Gastrocnemius medialis (tissue), 4 donors: ENCODE data around the gene COL27A1.

Source experiments
- CTCF ChIP-seq, 5 experiments: fragments of 450-650 bp in 3 of 5; fragments of 200-600 bp in 2 of 5; sonication (generic) in 2 of 5; IDR thresholded peaks in 4 of 5; conservative IDR thresholded peaks in 1 of 5; 1 replicate in 4 of 5; 2 replicates in 1 of 5; pipeline ENCODE4 v1.5.1; 2016 to 2019; ENCODE audit warnings: antibody characterized with exemption in 5 of 5, mild to moderate bottlenecking in 3 of 5, moderate library complexity in 3 of 5
- POLR2A ChIP-seq, 2 donors: fragments of 450-650 bp; IDR thresholded peaks; one replicate each; pipeline ENCODE4 v1.6.1; 2017; ENCODE audit warnings: antibody characterized with exemption in 2 of 2, mild to moderate bottlenecking in 2 of 2, moderate library complexity in 2 of 2

DNA sequence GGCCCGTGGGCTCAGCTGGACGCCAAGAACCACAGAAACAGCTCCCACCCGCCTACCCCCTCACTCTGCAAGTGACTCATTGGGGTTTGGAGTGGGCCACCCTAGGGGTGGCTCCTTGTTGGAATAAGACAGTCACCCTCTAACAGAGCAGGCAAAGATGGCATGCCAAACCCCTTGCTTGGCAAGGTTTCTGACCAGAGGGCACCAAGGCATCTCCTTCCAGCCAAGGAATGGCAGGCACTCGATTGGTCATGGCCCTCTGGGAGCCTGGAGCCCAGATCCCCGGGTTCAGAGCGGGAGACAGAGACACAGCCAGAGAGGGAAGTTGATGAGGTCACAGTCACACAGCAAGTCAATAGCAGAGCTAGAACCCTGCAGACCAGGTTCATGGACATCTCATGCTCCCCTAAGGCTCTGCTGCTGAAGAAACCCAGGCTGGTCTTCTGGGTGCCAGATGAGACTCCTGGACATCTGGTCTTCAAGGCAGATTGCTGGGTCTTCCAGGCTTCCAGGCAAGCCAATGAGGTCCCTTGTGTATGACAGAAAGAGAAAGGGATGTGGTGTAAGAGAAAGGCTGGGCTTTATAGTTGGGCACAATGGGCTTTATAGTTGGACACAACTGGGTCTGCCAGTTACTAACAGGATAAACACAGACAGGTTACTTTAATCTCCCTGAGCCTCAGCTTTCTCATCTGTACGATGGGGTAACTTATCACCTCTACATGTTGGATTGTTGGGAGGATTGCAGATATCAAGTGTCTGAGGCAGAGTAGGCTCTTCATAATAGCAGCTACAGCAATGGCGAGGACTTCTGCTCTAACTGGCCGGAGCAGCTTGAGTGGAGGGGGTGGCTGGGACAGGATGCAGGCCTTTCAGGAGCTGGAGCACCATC, 33.0 kb upstream of the COL27A1 start:
- TF ChIP-seq CTCF (IDR thresholded peaks at IDR 0.05 in 4 of 5, conservative IDR thresholded peaks at IDR 0.05 in 1 of 5) = no peak
- no peak for TF ChIP-seq POLR2A (IDR thresholded peaks at IDR 0.05)
